Stimulated activated effector memory CD8-positive, alpha-beta T cell treated with anti-CD3 and anti-CD28 coated beads, Interleukin-12 subunit alpha, Interleukin-12 subunit beta, amount 100 ng/mL, for 72 hours (primary cell): ENCODE results near the gene SCD.
"Not testable (repeated sequence)": the region's sequence is repeated elsewhere in the genome, so short reads cannot be mapped to it uniquely, and the experiment has no call there.

ENCODE experiments used
- ATAC-seq: fragments of 150-1000 bp; cut with Tn5 transposase; 2 replicates; pipeline ENCODE4 v1.10.0; 2021
- DNase-seq, 2 donors: peaks; one replicate each; pipeline ENCODE4 v3.0.0; 2021 to 2022; ENCODE audit warnings: low spot score in 2 of 2
- H3K27ac Mint-ChIP-seq: one replicate; pipeline ENCODE4 v1.8.0; 2022; ENCODE audit warnings: mild to moderate bottlenecking, mixed read lengths
- H3K36me3 Mint-ChIP-seq: one replicate; pipeline ENCODE4 v1.8.0; 2022; ENCODE audit warnings: mild to moderate bottlenecking, mixed read lengths
- H3K4me1 Mint-ChIP-seq: one replicate; pipeline ENCODE4 v1.8.0; 2022; ENCODE audit warnings: mixed read lengths
- H3K4me3 Mint-ChIP-seq: one replicate; pipeline ENCODE4 v1.8.0; 2022; ENCODE audit warnings: mild to moderate bottlenecking, mixed read lengths
- H3K9me3 Mint-ChIP-seq: one replicate; pipeline ENCODE4 v1.8.0; 2022; ENCODE audit warnings: mixed read lengths

Gene SCD

GRCh38 chr10:100346765-100347567 lies at the start of gene SCD:
Gene SCD, plus strand, starts transcription at chr10:100347233. Its CDS starts 272 bp downstream, at chr10:100347505.
- ATAC-seq (peak; percentile 95), DNase-seq (peak; percentile 64 to 90)
- Mint-ChIP-seq H3K27ac (peak within 1 kb of the TSS; percentile 94), H3K36me3 (peaks cover 57% of the 10 kb centered on the region), H3K9me3 (no peaks in the 10 kb centered on the region), H3K4me1 (peaks cover 78% of the 10 kb centered on the region), H3K4me3 (peak within 1 kb of the TSS; percentile 98)

- Mint-ChIP-seq H3K27ac (no peak overlapping the region), H3K9me3 (no peaks in the 10 kb centered on the region), H3K4me3 (no peak overlapping the region), H3K4me1 (no peaks in the 10 kb centered on the region), H3K36me3 (no peaks in the 10 kb centered on the region)
- DNase-seq (no peak), ATAC-seq (peak; percentile 21)
Observed at GRCh38 chr10:100297242-100297641, 49.8 kb upstream of the SCD start.

- ATAC-seq, H3K4me1 Mint-ChIP-seq, H3K4me3 Mint-ChIP-seq, H3K36me3 Mint-ChIP-seq, DNase-seq, H3K9me3 Mint-ChIP-seq, H3K27ac Mint-ChIP-seq: not testable (repeated sequence)
Observed at GRCh38 chr10:100301123-100301522, 45.9 kb upstream of the SCD start.

GRCh38 chr10:100303724-100304319 lies 43.2 kb upstream of the SCD start:
- H3K4me1 Mint-ChIP-seq = no peaks in the 10 kb centered on the region
- no peak for DNase-seq
- H3K36me3 Mint-ChIP-seq = no peaks in the 10 kb centered on the region
- ATAC-seq = no peak
- H3K9me3 Mint-ChIP-seq = no peaks in the 10 kb centered on the region
- no peak overlapping the region for H3K4me3 Mint-ChIP-seq
- no peak overlapping the region for H3K27ac Mint-ChIP-seq

GRCh38 chr10:100304414-100304813 lies 42.6 kb upstream of the SCD start:
- Mint-ChIP-seq H3K4me3 (no peak overlapping the region), H3K4me1 (no peaks in the 10 kb centered on the region), H3K27ac (no peak overlapping the region), H3K36me3 (no peaks in the 10 kb centered on the region), H3K9me3 (no peaks in the 10 kb centered on the region)
- DNase-seq (no peak), ATAC-seq (no peak)

- Mint-ChIP-seq H3K36me3 (no peaks in the 10 kb centered on the region), H3K4me3 (no peak overlapping the region), H3K9me3 (no peaks in the 10 kb centered on the region), H3K27ac (no peak overlapping the region), H3K4me1 (no peaks in the 10 kb centered on the region)
- no peak for ATAC-seq
- no peak for DNase-seq
Observed at GRCh38 chr10:100306861-100307260, 40.2 kb upstream of the SCD start.

- Mint-ChIP-seq H3K36me3 (no peaks in the 10 kb centered on the region), H3K27ac (no peak overlapping the region), H3K4me3 (no peak overlapping the region), H3K4me1 (no peaks in the 10 kb centered on the region), H3K9me3 (no peaks in the 10 kb centered on the region)
- DNase-seq (no peak), ATAC-seq (peak; percentile 11)
Observed at GRCh38 chr10:100307684-100308083, 39.3 kb upstream of the SCD start.

- Mint-ChIP-seq H3K36me3 (no peaks in the 10 kb centered on the region), H3K4me3 (no peak overlapping the region), H3K9me3 (no peaks in the 10 kb centered on the region), H3K4me1 (no peaks in the 10 kb centered on the region), H3K27ac (no peak overlapping the region)
- DNase-seq (no peak), ATAC-seq (no peak)
Observed at GRCh38 chr10:100311298-100311697, 35.7 kb upstream of the SCD start.

GRCh38 chr10:100315615-100316014 lies 31.4 kb upstream of the SCD start:
- no peak overlapping the region for H3K27ac Mint-ChIP-seq
- no peaks in the 10 kb centered on the region for H3K4me1 Mint-ChIP-seq
- DNase-seq (no peak), ATAC-seq (no peak)
- H3K9me3 Mint-ChIP-seq = no peaks in the 10 kb centered on the region
- no peak overlapping the region for H3K4me3 Mint-ChIP-seq
- no peaks in the 10 kb centered on the region for H3K36me3 Mint-ChIP-seq

- ATAC-seq (no peak), DNase-seq (no peak)
- H3K27ac Mint-ChIP-seq = no peak overlapping the region
- no peaks in the 10 kb centered on the region for H3K4me1 Mint-ChIP-seq
- H3K9me3 Mint-ChIP-seq = no peaks in the 10 kb centered on the region
- no peaks in the 10 kb centered on the region for H3K36me3 Mint-ChIP-seq
- H3K4me3 Mint-ChIP-seq = no peak overlapping the region
Observed at GRCh38 chr10:100318207-100318606, 28.8 kb upstream of the SCD start.

GRCh38 chr10:100319707-100320402 lies 27.2 kb upstream of the SCD start:
- no peak for ATAC-seq
- no peaks in the 10 kb centered on the region for H3K36me3 Mint-ChIP-seq
- no peaks in the 10 kb centered on the region for H3K4me1 Mint-ChIP-seq
- H3K27ac Mint-ChIP-seq = no peak overlapping the region
- H3K4me3 Mint-ChIP-seq = no peak overlapping the region
- DNase-seq = no peak
- no peaks in the 10 kb centered on the region for H3K9me3 Mint-ChIP-seq

GRCh38 chr10:100325158-100325557 lies 21.9 kb upstream of the SCD start:
- DNase-seq (no peak), ATAC-seq (no peak)
- H3K27ac Mint-ChIP-seq = no peak overlapping the region
- no peak overlapping the region for H3K4me3 Mint-ChIP-seq
- H3K9me3 Mint-ChIP-seq = no peaks in the 10 kb centered on the region
- peaks cover 7% of the 10 kb centered on the region for H3K4me1 Mint-ChIP-seq
- no peaks in the 10 kb centered on the region for H3K36me3 Mint-ChIP-seq

- no peak overlapping the region for H3K27ac Mint-ChIP-seq
- DNase-seq = no peak
- ATAC-seq = peak; percentile 90
- peaks cover 7% of the 10 kb centered on the region for H3K4me1 Mint-ChIP-seq
- no peaks in the 10 kb centered on the region for H3K36me3 Mint-ChIP-seq
- H3K9me3 Mint-ChIP-seq = no peaks in the 10 kb centered on the region
- no peak overlapping the region for H3K4me3 Mint-ChIP-seq
Observed at GRCh38 chr10:100327007-100327717, 19.9 kb upstream of the SCD start.

GRCh38 chr10:100327718-100328009 lies 19.4 kb upstream of the SCD start:
- Mint-ChIP-seq H3K36me3 (no peaks in the 10 kb centered on the region), H3K4me3 (no peak overlapping the region), H3K9me3 (no peaks in the 10 kb centered on the region), H3K4me1 (peaks cover 7% of the 10 kb centered on the region), H3K27ac (no peak overlapping the region)
- ATAC-seq (no peak), DNase-seq (no peak)

- Mint-ChIP-seq H3K4me3 (no peak overlapping the region), H3K9me3 (no peaks in the 10 kb centered on the region)
- ATAC-seq = no peak
Observed at GRCh38 chr10:100328198-100328597, 18.8 kb upstream of the SCD start.

More at GRCh38 chr10:100328198-100328597, 18.8 kb upstream of the SCD start:
- no peak overlapping the region for H3K27ac Mint-ChIP-seq
- DNase-seq = no peak
- H3K36me3 Mint-ChIP-seq = no peaks in the 10 kb centered on the region
- peaks cover 7% of the 10 kb centered on the region for H3K4me1 Mint-ChIP-seq
